Activated CD4-positive, alpha-beta T cell treated with anti-CD3 and anti-CD28 coated beads, Interleukin-2, amount 10 ng/mL, durations not matched to agents 24 days and 14 days (primary cell): ENCODE results near the gene CNTNAP4. TPM values are rescaled to one million over a fixed set of nuclear protein-coding genes. Genes with fewer than 3 reads are reported as not detected.

Experiments used
- DNase-seq: peaks from one replicate; pipeline ENCODE4 v3.0.0; 2022
- H3K27ac Mint-ChIP-seq: one replicate; pipeline ENCODE4 v1.8.0; 2022; ENCODE audit warnings: mild to moderate bottlenecking, mixed read lengths
- H3K27me3 Mint-ChIP-seq: one replicate; pipeline ENCODE4 v1.8.0; 2022; ENCODE audit warnings: mixed read lengths
- H3K36me3 Mint-ChIP-seq: one replicate; pipeline ENCODE4 v1.8.0; 2022; ENCODE audit warnings: low read depth, mild to moderate bottlenecking, mixed read lengths
- H3K4me1 Mint-ChIP-seq: one replicate; pipeline ENCODE4 v1.8.0; 2021; ENCODE audit warnings: mixed read lengths
- H3K4me3 Mint-ChIP-seq: one replicate; pipeline ENCODE4 v1.8.0; 2022; ENCODE audit warnings: mild to moderate bottlenecking, moderate library complexity, mixed read lengths
- H3K9me3 Mint-ChIP-seq: one replicate; pipeline ENCODE4 v1.8.0; 2021; ENCODE audit warnings: mixed read lengths
- intact Hi-C: fragments of 100-400 bp; cut with micrococcal nuclease; formaldehyde crosslinking; loops from one replicate; pipeline ENCODE4 v1.15.1; 2023
- total RNA-seq: library from RNA; stranded (reverse); gene quantifications from 2 replicates; pipeline ENCODE4 v1.2.3, GENCODE V29; 2022

CNTNAP4 gene
- total RNA-seq, 1 donor from 2014 or later = not detected

DNA sequence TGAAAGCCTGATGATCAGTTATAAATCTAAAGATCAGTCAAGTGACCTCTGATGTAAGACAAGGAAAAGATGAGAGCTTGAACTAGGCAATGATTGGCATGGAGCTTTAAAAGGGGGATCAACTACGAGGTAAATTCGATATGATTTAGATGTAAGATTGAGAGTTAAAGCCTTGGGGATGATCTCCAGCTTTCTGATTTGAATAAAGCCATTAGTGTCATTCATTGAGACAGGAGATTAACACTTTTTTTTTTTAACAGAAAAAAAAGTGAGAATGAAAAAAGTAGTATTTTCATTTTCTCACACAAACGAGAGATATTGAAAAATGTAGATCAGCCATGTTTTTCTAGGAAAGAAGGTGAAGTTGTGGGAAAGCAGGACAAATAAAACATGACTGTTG is 225.4 kb downstream of the CNTNAP4 start:
- Mint-ChIP-seq H3K27ac (no peak overlapping the region), H3K9me3 (no peaks in the 10 kb centered on the region), H3K4me3 (no peak overlapping the region), H3K36me3 (no peaks in the 10 kb centered on the region), H3K27me3 (no peaks in the 10 kb centered on the region), H3K4me1 (no peaks in the 10 kb centered on the region)
- DNase-seq = no peak
- intact Hi-C loops = no loop called here

DNA sequence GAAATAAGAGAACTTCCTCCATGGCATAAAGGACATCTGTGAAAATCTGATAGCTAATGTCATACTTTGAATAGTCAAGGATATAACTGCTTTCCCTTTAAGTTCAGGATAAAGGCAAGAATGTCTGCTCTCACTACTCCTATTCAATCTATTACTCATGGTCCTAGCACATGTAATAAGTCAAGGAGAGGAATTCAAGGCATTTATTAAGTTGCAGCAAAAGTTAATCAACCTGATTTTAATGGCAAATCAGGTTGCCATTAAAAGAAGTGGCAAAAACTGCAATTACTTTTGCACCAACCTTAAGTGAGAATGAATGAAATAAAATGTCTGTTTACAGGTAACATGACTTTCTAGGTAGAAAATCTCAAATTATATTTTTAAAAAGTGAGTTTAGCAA is 225.9 kb downstream of the CNTNAP4 start:
- no peak overlapping the region for H3K4me3 Mint-ChIP-seq
- H3K36me3 Mint-ChIP-seq = no peaks in the 10 kb centered on the region
- intact Hi-C loops = no loop called here
- no peak for DNase-seq
- H3K27ac Mint-ChIP-seq = no peak overlapping the region
- no peaks in the 10 kb centered on the region for H3K9me3 Mint-ChIP-seq
- no peaks in the 10 kb centered on the region for H3K27me3 Mint-ChIP-seq
- no peaks in the 10 kb centered on the region for H3K4me1 Mint-ChIP-seq

DNA sequence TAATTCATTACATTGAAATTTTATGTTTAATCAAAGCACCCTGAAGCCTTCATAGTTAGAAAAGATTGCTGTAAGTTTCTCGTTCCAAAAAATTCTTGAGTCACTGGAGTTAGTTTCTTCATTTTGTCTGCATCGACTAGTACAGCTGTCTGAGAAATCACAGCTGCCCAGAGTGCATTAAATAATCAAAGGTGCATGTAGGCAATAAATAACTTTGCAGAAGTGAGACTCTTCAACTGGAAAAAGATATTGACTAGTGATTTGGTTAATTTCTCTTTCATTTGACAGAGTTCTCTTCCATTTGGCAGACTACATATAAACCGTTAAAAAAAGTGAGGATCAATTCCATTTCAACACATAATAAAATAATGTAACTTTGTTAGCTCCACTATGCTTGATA is 234.0 kb downstream of the CNTNAP4 start:
- intact Hi-C loops = no loop called here
- Mint-ChIP-seq H3K4me1 (no peaks in the 10 kb centered on the region), H3K27ac (no peak overlapping the region), H3K27me3 (no peaks in the 10 kb centered on the region), H3K9me3 (peaks cover 3% of the 10 kb centered on the region), H3K4me3 (no peak overlapping the region), H3K36me3 (no peaks in the 10 kb centered on the region)
- no peak for DNase-seq

DNA sequence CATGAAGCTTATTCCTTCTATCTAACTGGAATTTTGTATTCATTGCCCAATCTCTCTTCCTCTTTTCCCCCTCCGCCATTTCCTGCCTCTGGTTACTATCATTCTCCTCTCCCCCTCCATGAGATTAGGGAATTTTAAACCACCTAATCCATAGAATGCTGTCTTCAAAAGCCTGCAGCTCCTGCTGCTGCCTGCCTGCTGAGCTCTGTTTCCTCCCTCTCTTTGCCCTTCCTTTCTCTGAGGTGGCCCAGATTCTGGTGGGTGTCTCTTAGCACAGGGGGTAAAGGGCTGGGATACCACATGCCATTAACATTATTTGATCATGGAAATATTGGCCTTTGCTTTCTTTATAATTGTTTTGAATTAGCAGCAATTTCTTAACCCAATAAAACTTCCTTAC is 241.6 kb downstream of the CNTNAP4 start:
- H3K27ac Mint-ChIP-seq = no peak overlapping the region
- H3K27me3 Mint-ChIP-seq = no peaks in the 10 kb centered on the region
- DNase-seq = no peak
- H3K36me3 Mint-ChIP-seq = no peaks in the 10 kb centered on the region
- H3K4me1 Mint-ChIP-seq = no peaks in the 10 kb centered on the region
- peaks cover 3% of the 10 kb centered on the region for H3K9me3 Mint-ChIP-seq
- intact Hi-C loops = no loop called here
- H3K4me3 Mint-ChIP-seq = no peak overlapping the region

DNA sequence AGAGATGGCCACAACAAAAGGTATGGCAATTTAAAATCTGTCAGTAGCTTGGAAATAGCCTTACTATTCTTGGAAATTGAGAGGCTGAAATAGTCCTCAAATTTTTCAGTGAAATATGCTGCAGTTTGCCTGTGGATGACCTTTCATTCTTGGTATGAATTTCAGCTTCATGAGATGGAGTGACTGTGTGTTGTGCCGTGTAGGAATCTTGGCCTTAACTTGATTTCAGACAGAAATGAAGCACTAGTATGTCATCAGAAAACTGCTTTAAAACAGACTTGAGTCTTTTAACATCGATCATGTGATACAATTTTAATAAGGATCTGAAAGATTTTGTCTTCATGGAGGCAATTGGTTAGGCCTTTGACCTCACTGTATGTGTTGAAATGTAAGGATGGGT is 247.2 kb downstream of the CNTNAP4 start:
- H3K27ac Mint-ChIP-seq = no peak overlapping the region
- intact Hi-C loops = no loop called here
- H3K4me1 Mint-ChIP-seq = no peaks in the 10 kb centered on the region
- H3K4me3 Mint-ChIP-seq = no peak overlapping the region
- no peaks in the 10 kb centered on the region for H3K36me3 Mint-ChIP-seq
- H3K9me3 Mint-ChIP-seq = no peaks in the 10 kb centered on the region
- H3K27me3 Mint-ChIP-seq = no peaks in the 10 kb centered on the region
- DNase-seq = no peak

DNA sequence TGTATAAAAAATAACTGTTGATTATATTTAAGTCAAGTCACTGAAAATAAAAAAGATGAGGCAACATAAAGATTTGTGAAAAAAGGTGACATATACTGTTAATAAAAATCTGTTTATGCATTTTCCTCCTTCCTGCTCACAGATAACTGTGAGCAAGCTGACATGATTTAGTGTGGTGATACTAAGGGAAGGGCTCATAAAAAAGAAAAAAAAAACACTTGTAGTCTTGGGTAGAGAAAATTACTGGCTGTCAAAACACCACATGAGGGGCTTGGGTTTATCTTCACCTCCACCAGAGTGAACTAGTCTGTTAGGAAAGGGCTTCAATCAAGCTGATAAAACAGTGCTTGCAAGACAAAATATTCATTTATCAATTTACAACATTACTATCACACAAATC is 247.6 kb downstream of the CNTNAP4 start:
- intact Hi-C loops = no loop called here
- no peak overlapping the region for H3K27ac Mint-ChIP-seq
- no peaks in the 10 kb centered on the region for H3K9me3 Mint-ChIP-seq
- no peak overlapping the region for H3K4me3 Mint-ChIP-seq
- H3K4me1 Mint-ChIP-seq = no peaks in the 10 kb centered on the region
- no peaks in the 10 kb centered on the region for H3K36me3 Mint-ChIP-seq
- H3K27me3 Mint-ChIP-seq = no peaks in the 10 kb centered on the region
- DNase-seq = no peak

DNA sequence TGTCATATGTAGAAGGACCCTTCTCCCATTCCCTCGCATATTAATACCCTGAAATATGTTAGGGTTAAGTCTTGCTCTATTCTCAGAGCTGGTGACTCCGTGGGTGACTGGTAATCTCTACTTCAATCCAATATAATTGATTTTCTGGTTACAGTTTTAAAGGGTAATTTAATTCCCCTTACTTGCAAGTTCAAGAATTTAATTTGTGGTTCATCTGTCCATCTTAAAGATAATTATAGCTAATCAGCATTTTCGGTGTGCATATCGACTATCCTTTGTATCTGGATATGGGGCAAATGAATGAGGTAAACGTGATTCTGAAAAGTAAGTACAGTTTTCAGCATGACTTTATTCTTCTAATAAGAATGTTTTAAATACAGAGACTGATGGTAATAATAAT is 250.0 kb downstream of the CNTNAP4 start:
- no peaks in the 10 kb centered on the region for H3K36me3 Mint-ChIP-seq
- H3K27ac Mint-ChIP-seq = no peak overlapping the region
- H3K4me3 Mint-ChIP-seq = no peak overlapping the region
- no peak for DNase-seq
- no peaks in the 10 kb centered on the region for H3K9me3 Mint-ChIP-seq
- intact Hi-C loops = no loop called here
- H3K27me3 Mint-ChIP-seq = no peaks in the 10 kb centered on the region
- no peaks in the 10 kb centered on the region for H3K4me1 Mint-ChIP-seq

DNA sequence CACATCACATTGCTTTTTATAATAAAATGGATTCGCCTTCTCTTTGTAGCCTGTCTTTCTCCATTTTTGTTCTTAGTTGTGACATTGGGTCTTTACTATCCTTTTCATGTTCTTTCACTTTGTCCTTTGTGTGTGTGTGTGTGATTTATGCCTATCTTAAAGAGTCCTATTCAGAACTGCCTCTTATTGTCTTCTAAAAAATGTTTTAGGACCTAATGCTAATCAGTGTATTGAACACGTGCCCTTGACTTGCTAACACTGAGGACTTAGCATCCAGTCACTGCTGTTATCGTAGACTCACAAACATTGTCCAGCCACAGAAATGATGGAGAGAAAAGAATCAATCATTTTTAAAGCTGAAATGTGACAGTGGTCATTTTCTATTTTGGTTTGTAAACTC is 251.9 kb downstream of the CNTNAP4 start:
- Mint-ChIP-seq H3K27ac (no peak overlapping the region), H3K4me1 (no peaks in the 10 kb centered on the region), H3K36me3 (no peaks in the 10 kb centered on the region), H3K9me3 (no peaks in the 10 kb centered on the region), H3K4me3 (no peak overlapping the region), H3K27me3 (no peaks in the 10 kb centered on the region)
- no peak for DNase-seq
- intact Hi-C loops = no loop called here

DNA sequence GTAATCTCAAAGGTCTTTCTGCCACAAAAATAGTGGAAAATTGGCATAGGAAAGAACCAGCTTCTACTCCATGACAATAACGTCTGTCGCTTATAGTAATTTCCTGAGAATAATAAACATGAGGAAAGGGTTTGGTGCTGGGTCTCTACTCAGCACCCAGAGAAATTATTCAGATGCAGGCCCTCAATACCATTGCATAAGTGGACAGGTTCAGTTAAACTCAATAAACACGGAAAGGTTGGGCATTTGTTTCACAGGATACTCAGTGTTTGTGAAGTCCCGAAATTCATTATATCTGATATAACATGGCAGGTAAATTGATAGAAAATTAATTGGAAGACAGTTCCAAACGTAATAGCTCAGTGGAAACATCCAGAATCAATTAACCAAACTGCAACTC is 254.0 kb downstream of the CNTNAP4 start:
- H3K36me3 Mint-ChIP-seq = no peaks in the 10 kb centered on the region
- intact Hi-C loops = no loop called here
- H3K4me1 Mint-ChIP-seq = no peaks in the 10 kb centered on the region

DNA sequence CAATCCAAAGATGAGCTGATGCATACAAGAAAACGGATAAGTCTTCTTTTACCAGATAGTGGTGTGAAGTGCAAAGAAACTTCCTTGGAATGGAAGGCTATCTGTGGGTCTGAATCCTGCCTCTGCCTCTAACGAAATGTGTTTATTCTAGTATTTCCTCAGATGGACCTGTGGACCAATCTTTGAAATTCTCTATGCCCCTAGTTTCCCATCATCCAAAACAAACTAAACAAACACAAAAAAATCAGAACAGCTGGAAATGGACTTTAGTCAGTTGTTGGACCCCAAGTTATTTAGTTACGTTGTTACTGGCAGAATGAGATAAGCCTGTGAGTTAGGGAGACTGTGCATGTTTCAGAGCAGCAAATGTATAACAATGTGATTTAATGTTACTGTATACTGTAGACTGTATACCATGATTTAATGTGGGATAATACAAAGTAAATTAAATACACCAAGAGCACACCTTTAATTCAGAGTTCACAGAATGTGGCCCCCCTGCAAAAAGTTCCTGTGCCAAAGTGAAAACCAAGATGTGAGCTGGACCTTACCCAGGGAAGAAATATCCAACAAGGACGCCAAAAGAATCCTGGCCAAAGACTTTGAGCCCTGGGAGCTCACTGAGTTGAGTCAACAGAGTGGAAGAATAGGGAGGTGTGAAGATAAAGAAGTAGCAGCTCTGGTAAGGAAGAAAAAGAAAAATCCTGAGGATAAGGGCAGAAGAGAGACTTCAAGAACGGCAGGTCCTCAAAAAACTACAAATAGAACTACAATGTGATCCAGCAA is 255.2 kb downstream of the CNTNAP4 start:
- intact Hi-C loops = no loop called here
- Mint-ChIP-seq H3K9me3 (no peaks in the 10 kb centered on the region), H3K27ac (no peak overlapping the region), H3K4me1 (no peaks in the 10 kb centered on the region), H3K27me3 (no peaks in the 10 kb centered on the region), H3K4me3 (no peak overlapping the region), H3K36me3 (no peaks in the 10 kb centered on the region)
- no peak for DNase-seq

More for the DNA sequence above, 254.0 kb downstream of the CNTNAP4 start:
- no peak for DNase-seq
- H3K27ac Mint-ChIP-seq = no peak overlapping the region
- H3K9me3 Mint-ChIP-seq = no peaks in the 10 kb centered on the region
- no peaks in the 10 kb centered on the region for H3K27me3 Mint-ChIP-seq
- H3K4me3 Mint-ChIP-seq = no peak overlapping the region

DNA sequence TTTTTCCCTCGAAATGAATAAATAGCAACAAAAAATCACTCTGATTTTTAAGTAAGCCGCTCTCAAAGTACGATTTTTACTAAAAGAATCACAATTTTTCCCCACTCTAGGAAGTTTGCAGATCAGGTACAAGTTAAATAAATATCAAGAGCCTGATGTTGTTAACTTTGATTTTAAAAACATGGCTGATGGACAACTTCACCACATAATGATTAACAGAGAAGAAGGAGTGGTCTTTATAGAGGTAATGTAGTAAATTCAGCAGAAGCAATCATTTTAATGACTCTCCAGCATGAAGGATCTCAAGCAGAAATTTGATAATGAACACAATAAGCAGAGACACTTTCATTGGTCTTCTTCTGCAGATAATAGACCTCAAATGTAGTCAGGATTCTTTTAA is 262.4 kb downstream of the CNTNAP4 start:
- intact Hi-C loops = no loop called here

DNA sequence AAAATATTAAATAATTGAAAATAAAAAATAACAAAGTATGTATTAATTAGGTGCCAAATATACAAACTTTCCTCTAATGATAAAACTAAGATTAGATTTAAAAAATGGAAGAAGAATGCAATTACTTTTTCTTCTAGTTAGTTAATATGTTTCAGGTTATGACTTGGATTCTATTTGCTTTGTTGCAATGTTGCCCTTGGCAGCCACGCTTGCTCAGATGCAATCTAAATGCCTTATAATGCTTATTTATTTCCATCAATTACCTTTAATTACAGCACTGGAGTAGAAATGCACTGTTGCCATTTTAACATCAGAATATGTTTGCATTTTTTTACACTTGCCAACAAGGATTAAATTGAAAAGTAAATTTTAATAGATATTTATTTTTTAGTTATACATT is 263.9 kb downstream of the CNTNAP4 start:
- Mint-ChIP-seq H3K9me3 (no peaks in the 10 kb centered on the region), H3K36me3 (no peaks in the 10 kb centered on the region), H3K27me3 (no peaks in the 10 kb centered on the region), H3K27ac (no peak overlapping the region), H3K4me3 (no peak overlapping the region), H3K4me1 (no peaks in the 10 kb centered on the region)
- no peak for DNase-seq
- intact Hi-C loops = no loop called here

More for the DNA sequence above, 262.4 kb downstream of the CNTNAP4 start:
- no peak for DNase-seq
- Mint-ChIP-seq H3K27me3 (no peaks in the 10 kb centered on the region), H3K36me3 (no peaks in the 10 kb centered on the region), H3K4me1 (no peaks in the 10 kb centered on the region), H3K27ac (no peak overlapping the region), H3K4me3 (no peak overlapping the region), H3K9me3 (no peaks in the 10 kb centered on the region)

DNA sequence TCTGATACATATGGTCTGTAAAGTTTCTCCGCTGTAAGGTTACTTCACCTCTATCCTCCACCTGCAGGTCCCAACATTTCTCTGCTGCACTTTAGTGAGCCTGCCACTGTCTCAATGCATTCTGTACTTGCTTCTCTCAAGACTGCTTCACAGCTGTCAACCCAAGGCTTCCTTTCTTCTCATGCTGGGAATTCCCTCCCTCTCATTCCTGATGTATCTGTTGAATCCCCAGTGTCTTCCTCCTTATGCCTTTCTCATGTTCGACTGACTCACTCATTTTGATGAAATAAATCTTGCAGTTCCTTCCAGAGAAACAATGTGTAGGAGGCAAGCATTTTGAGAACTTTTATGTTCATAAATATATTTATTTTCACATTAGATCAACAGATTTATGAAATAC is 288.3 kb downstream of the CNTNAP4 start:
- H3K27me3 Mint-ChIP-seq = no peaks in the 10 kb centered on the region
- no peak for DNase-seq
- intact Hi-C loops = no loop called here
- H3K4me1 Mint-ChIP-seq = no peaks in the 10 kb centered on the region
- H3K9me3 Mint-ChIP-seq = no peaks in the 10 kb centered on the region
- no peak overlapping the region for H3K4me3 Mint-ChIP-seq
- H3K27ac Mint-ChIP-seq = no peak overlapping the region
- H3K36me3 Mint-ChIP-seq = no peaks in the 10 kb centered on the region

DNA sequence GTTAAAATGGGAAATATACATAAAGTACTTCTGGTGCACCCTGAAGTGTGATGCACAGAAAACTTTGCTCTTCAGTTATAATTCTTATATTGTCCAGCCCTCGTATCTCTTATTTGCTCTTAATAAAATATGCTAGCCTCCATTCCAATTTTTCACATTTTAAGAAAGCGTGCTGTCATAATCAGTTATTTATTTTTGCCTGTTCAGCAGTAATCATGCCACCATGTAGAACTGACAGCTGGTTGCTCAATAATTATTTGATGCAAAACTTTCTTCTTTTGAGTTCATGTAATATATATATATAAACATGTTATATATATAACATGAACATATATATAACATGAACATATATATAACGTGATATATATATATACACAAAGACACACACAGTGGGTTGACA is 294.6 kb downstream of the CNTNAP4 start:
- intact Hi-C loops = no loop called here
- no peaks in the 10 kb centered on the region for H3K9me3 Mint-ChIP-seq
- no peaks in the 10 kb centered on the region for H3K36me3 Mint-ChIP-seq
- H3K4me1 Mint-ChIP-seq = no peaks in the 10 kb centered on the region
- H3K27ac Mint-ChIP-seq = no peak overlapping the region
- no peak for DNase-seq
- H3K27me3 Mint-ChIP-seq = no peaks in the 10 kb centered on the region
- no peak overlapping the region for H3K4me3 Mint-ChIP-seq

DNA sequence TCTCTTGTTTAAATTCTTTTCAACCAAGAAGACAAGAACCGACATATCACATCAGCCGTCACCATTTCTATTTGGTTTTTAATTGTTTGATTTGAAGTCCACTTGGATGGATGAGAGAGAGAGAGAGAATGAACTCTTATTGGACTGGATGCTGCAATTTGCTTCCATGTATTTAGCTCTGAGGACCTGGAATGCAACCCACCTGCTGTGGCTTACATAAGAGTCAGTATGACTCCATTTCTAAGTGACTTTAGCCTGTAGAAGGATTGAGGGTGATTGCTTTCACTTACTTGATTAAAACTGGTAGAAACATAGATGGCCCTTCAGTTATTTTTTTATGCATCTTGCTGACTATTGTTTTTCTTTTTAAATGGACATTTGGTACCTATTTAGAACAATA is 296.1 kb downstream of the CNTNAP4 start:
- intact Hi-C loops = no loop called here
- DNase-seq = no peak

More for the DNA sequence above, 296.1 kb downstream of the CNTNAP4 start:
- Mint-ChIP-seq H3K36me3 (no peaks in the 10 kb centered on the region), H3K4me1 (peaks cover 2% of the 10 kb centered on the region), H3K27ac (no peak overlapping the region), H3K9me3 (no peaks in the 10 kb centered on the region), H3K27me3 (no peaks in the 10 kb centered on the region), H3K4me3 (no peak overlapping the region)
